GM10248 (cell line): ENCODE measurements around the gene CAMKMT.
A peak's percentile ranks its signal among the peaks of the same experiment; 100 is the strongest.

ENCODE experiments used
- CTCF ChIA-PET: fragments of 300-600 bp; sonication (Branson Sonifier 250); formaldehyde crosslinking; extraction: SDS; loops from one replicate; lab custom pipeline; 2021; ENCODE audit warnings: antibody characterized with exemption; lab: Yijun Ruan, JAX
- POLR2A ChIA-PET: fragments of 350-650 bp; sonication (Branson Sonifier 250); formaldehyde crosslinking; extraction: SDS; loops from one replicate; lab custom pipeline; 2020; ENCODE audit warnings: antibody characterized with exemption; lab: Yijun Ruan, JAX
- DNase-seq: peaks from one replicate; pipeline ENCODE4 v3.0.0; 2012; ENCODE audit errors: extremely low spot score
- CTCF ChIP-seq: IDR thresholded peaks from 2 replicates; pipeline ENCODE4 v1.5.1; 2012; ENCODE audit warnings: mild to moderate bottlenecking, low read depth; ENCODE audit errors: extremely low read depth, missing control alignments, control extremely low read depth

Gene CAMKMT

GRCh38 chr2:44768438-44769236 is 406.9 kb downstream of the CAMKMT start:
- POLR2A ChIA-PET, result no interaction called here
- TF ChIP-seq CTCF, result no peak
- CTCF ChIA-PET, result interaction anchor here (0.9 to 1.5 kb wide), 2 partner anchors 13 to 263 kb away, joined by 3 to 4 read pairs; no protein-coding TSS in a partner anchor
- DNase-seq, result no peak

- no peak for DNase-seq
- TF ChIP-seq CTCF, result no peak
- CTCF ChIA-PET, result interaction anchor here (0.9 to 1.3 kb wide), 2 partner anchors 10 to 264 kb away, joined by 3 to 5 read pairs; no protein-coding TSS in a partner anchor
- POLR2A ChIA-PET, result no interaction called here
Measured at GRCh38 chr2:44769349-44770011, 407.7 kb downstream of the CAMKMT start.

- DNase-seq, result peak; percentile 23
- no peak for TF ChIP-seq CTCF
- CTCF ChIA-PET, result interaction anchor here (1.0 to 1.8 kb wide), 5 partner anchors 8 to 30 kb away, joined by 3 to 5 read pairs (median 5); no protein-coding TSS in a partner anchor
- POLR2A ChIA-PET, result no interaction called here
Measured at GRCh38 chr2:44770221-44771195, 408.8 kb downstream of the CAMKMT start.

GRCh38 chr2:44771522-44771921 is 409.8 kb downstream of the CAMKMT start:
- POLR2A ChIA-PET, result no interaction called here
- CTCF ChIA-PET, result interaction anchor here (1.8 kb wide), 1 partner anchor 19 kb away, joined by 5 read pairs; no protein-coding TSS in a partner anchor
- no peak for TF ChIP-seq CTCF
- no peak for DNase-seq

- DNase-seq, result no peak
- no peak for TF ChIP-seq CTCF
- CTCF ChIA-PET, result interaction anchor here (1.8 kb wide), 1 partner anchor 18 kb away, joined by 5 read pairs; no protein-coding TSS in a partner anchor
- POLR2A ChIA-PET, result no interaction called here
Measured at GRCh38 chr2:44772131-44772530, 410.4 kb downstream of the CAMKMT start.
